Measurements from ENCODE around the gene KIT. TPM values are rescaled to one million over a fixed set of nuclear protein-coding genes. Genes with fewer than 3 reads are reported as not detected.

Gene KIT
- total and polyA plus RNA-seq, 2 donors (not counting 1 experiment from before 2014, with no cell fraction given), result 0.01 TPM; not detected in 1

DNA sequence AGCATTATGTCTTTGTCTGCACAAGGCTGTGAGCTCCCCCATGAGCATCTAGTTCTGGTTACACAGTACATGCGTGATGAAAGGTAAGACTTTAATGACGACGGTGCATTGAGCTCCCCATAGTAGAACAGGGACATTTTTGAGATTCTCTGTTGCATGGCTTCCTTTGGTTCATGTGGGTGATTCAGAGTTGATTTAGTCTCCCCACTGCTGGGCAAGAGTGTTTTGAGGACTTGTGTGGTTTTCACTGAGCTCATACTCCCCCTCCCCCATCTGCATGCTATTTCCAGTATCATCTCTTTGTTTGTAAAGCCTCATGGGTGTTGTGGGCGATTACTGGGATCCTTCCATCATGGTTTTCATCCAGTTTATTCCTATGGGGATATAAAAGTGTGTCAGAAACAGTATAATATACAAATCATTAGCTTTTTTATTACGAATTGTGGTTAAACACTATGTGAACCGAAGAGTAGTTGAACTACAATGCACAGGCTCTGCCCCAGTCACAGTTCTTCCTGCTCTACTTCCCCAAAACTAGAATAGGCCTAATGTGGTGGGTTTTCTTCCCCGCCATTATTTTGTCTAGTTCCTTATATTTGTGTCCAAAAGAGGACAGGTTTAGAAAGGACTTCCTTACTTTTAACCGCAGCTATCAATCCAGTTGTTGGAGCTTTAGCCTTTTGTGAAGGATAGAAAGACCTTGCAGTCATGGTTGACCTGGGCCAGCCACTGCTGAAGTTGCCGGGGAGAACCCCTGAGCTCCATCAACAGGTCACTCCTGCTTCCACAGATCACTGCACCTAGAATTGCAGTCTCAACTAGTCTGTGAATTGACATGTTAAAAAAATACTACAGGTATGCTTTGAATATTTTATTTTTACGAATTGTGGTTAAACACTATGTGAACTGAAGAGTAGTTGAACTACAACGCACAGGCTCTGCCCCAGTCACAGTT lies 30.4 kb downstream of the KIT start:
- H3K27me3 Mint-ChIP-seq, result peaks cover 5% of the 10 kb centered on the region
- ChIA-PET POLR2A (no interaction called here), CTCF (interaction anchor here (0.7 to 1.6 kb wide), 5 partner anchors 9 to 707 kb away, joined by 3 to 4 read pairs (median 3); partner anchors contain the start of gene TMEM165)
- H3K4me2 ChIP-seq (replicated peaks; ENCODE audit: low read depth, low read length, poor library complexity, severe bottlenecking), result peak overlapping the region; percentile 63
- peak overlapping the region; percentile 29 to 78 for H3K27ac ChIP-seq (ENCODE audit: low read length in 2 of 2)
- H3K36me3 ChIP-seq (replicated peaks in 1 of 2; ENCODE audit: control extremely low read depth in 1 of 2, control insufficient read depth in 1 of 2, extremely low read depth in 1 of 2, insufficient read depth in 2 of 2, low read length in 1 of 2), result no peaks in the 10 kb centered on the region
- peak overlapping the region in 3 of 5 experiments; percentile 16 to 24 (median 20) for H3K4me3 ChIP-seq (ENCODE audit: control extremely low read depth in 1 of 5, extremely low read depth in 1 of 5, insufficient read depth in 1 of 5, low read depth in 2 of 5, low read length in 4 of 5)
- TF ChIP-seq, protein P1, sequence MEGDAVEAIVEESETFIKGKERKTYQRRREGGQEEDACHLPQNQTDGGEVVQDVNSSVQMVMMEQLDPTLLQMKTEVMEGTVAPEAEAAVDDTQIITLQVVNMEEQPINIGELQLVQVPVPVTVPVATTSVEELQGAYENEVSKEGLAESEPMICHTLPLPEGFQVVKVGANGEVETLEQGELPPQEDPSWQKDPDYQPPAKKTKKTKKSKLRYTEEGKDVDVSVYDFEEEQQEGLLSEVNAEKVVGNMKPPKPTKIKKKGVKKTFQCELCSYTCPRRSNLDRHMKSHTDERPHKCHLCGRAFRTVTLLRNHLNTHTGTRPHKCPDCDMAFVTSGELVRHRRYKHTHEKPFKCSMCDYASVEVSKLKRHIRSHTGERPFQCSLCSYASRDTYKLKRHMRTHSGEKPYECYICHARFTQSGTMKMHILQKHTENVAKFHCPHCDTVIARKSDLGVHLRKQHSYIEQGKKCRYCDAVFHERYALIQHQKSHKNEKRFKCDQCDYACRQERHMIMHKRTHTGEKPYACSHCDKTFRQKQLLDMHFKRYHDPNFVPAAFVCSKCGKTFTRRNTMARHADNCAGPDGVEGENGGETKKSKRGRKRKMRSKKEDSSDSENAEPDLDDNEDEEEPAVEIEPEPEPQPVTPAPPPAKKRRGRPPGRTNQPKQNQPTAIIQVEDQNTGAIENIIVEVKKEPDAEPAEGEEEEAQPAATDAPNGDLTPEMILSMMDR (IDR thresholded peaks at IDR 0.05), result no peak
- no peak for TF ChIP-seq EZH2 (IDR thresholded peaks at IDR 0.05; ENCODE audit: borderline replicate concordance, insufficient read depth, low read depth, low read length, poor library complexity, severe bottlenecking)
- peak overlapping the region; percentile 51 for H3K4me3 Mint-ChIP-seq
- peaks cover 44 to 47% of the 10 kb centered on the region in 2 donors for H3K4me1 ChIP-seq (ENCODE audit: control insufficient read depth in 2 of 2, insufficient read depth in 2 of 2, low read length in 2 of 2)
- no peaks in the 10 kb centered on the region for H3K9me3 Mint-ChIP-seq (ENCODE audit: insufficient read depth)
- ATAC-seq (ENCODE audit: low read depth) (peak; percentile 61), DNase-seq (peak; percentile 66)
- peak overlapping the region; percentile 43 for H2AFZ ChIP-seq (ENCODE audit: insufficient read depth, low read depth, low read length, poor library complexity, severe bottlenecking)
- WGBS (ENCODE audit: insufficient coverage), result 0% methylated on average over 4 of the region's 11 CpGs
- no peaks in the 10 kb centered on the region for H3K79me2 ChIP-seq (ENCODE audit: control insufficient read depth, insufficient read depth, low read length)
- intact Hi-C loops (cut with micrococcal nuclease), result loop anchor here (2.0 kb wide), 1 partner anchor 255 kb away; no protein-coding TSS in a partner anchor
- H3K4me1 Mint-ChIP-seq, result peaks cover 44% of the 10 kb centered on the region
- H4K20me1 ChIP-seq (ENCODE audit: control insufficient read depth, insufficient read depth, low read length, poor library complexity, severe bottlenecking), result no peaks in the 10 kb centered on the region
- peak overlapping the region; percentile 40 for H3K9ac ChIP-seq (ENCODE audit: low read length)
- no peaks in the 10 kb centered on the region for H3K9me3 ChIP-seq (ENCODE audit: control extremely low read depth in 1 of 3, control insufficient read depth in 2 of 3, insufficient read depth in 1 of 3, low read length in 2 of 3)
- H3K27me3 ChIP-seq (replicated peaks in 1 of 4; ENCODE audit: control extremely low read depth in 1 of 4, control insufficient read depth in 3 of 4, insufficient read depth in 4 of 4, low read length in 3 of 4), result peaks cover 0 to 7% (median 0%) of the 10 kb centered on the region in 4 experiments
- H3K27ac Mint-ChIP-seq, result peak overlapping the region; percentile 64

GRCh38 chr4:54695337-54695736 lies 37.6 kb downstream of the KIT start:
- H3K27me3 Mint-ChIP-seq, result peaks cover 19% of the 10 kb centered on the region
- no peak overlapping the region for H3K9ac ChIP-seq (ENCODE audit: low read length)
- no peaks in the 10 kb centered on the region for H3K4me1 Mint-ChIP-seq
- peaks cover 0 to 7% (median 0%) of the 10 kb centered on the region in 4 experiments for H3K27me3 ChIP-seq (replicated peaks in 1 of 4; ENCODE audit: control extremely low read depth in 1 of 4, control insufficient read depth in 3 of 4, insufficient read depth in 4 of 4, low read length in 3 of 4)
- no peaks in the 10 kb centered on the region for H3K9me3 ChIP-seq (ENCODE audit: control extremely low read depth in 1 of 3, control insufficient read depth in 2 of 3, insufficient read depth in 1 of 3, low read length in 2 of 3)
- ChIA-PET CTCF (no interaction called here), POLR2A (no interaction called here)
- no peaks in the 10 kb centered on the region for H3K4me1 ChIP-seq (ENCODE audit: control insufficient read depth in 2 of 2, insufficient read depth in 2 of 2, low read length in 2 of 2)
- ATAC-seq (ENCODE audit: low read depth) (no peak), DNase-seq (no peak)
- no peak overlapping the region for H3K4me2 ChIP-seq (replicated peaks; ENCODE audit: low read depth, low read length, poor library complexity, severe bottlenecking)
- H3K27ac ChIP-seq (ENCODE audit: low read length in 2 of 2), result no peak overlapping the region
- H3K79me2 ChIP-seq (ENCODE audit: control insufficient read depth, insufficient read depth, low read length), result no peaks in the 10 kb centered on the region
- H4K20me1 ChIP-seq (ENCODE audit: control insufficient read depth, insufficient read depth, low read length, poor library complexity, severe bottlenecking), result no peaks in the 10 kb centered on the region
- intact Hi-C loops (cut with micrococcal nuclease), result no loop called here
- H3K4me3 ChIP-seq (ENCODE audit: control extremely low read depth in 1 of 5, extremely low read depth in 1 of 5, insufficient read depth in 1 of 5, low read depth in 2 of 5, low read length in 4 of 5), result no peak overlapping the region
- no peak overlapping the region for H2AFZ ChIP-seq (ENCODE audit: insufficient read depth, low read depth, low read length, poor library complexity, severe bottlenecking)
- no peaks in the 10 kb centered on the region for H3K9me3 Mint-ChIP-seq (ENCODE audit: insufficient read depth)
- H3K27ac Mint-ChIP-seq, result no peak overlapping the region
- 97% methylated on average over 10 of the region's 12 CpGs for WGBS (ENCODE audit: insufficient coverage)
- TF ChIP-seq, protein P1 (IDR thresholded peaks at IDR 0.05), result no peak
- no peak for TF ChIP-seq EZH2 (IDR thresholded peaks at IDR 0.05; ENCODE audit: borderline replicate concordance, insufficient read depth, low read depth, low read length, poor library complexity, severe bottlenecking)
- no peak overlapping the region for H3K4me3 Mint-ChIP-seq
- H3K36me3 ChIP-seq (replicated peaks in 1 of 2; ENCODE audit: control extremely low read depth in 1 of 2, control insufficient read depth in 1 of 2, extremely low read depth in 1 of 2, insufficient read depth in 2 of 2, low read length in 1 of 2), result no peaks in the 10 kb centered on the region
